Upper lobe of left lung (tissue), 4 donors: ENCODE measurements around the gene ST6GALNAC1.

Source experiments
- CTCF ChIP-seq, 6 experiments: fragments of 450-650 bp in 4 of 6; fragments of 200-600 bp in 2 of 6; sonication (generic) in 2 of 6; IDR thresholded peaks; one replicate each; pipeline ENCODE4 v1.5.1; 2016 to 2019; ENCODE audit warnings: antibody characterized with exemption in 6 of 6
- POLR2A ChIP-seq, 4 donors: fragments of 450-650 bp; IDR thresholded peaks; one replicate each; pipeline ENCODE4 v1.5.1; 2016 to 2017; ENCODE audit warnings: antibody characterized with exemption in 4 of 4, mild to moderate bottlenecking in 2 of 4
- POLR2AphosphoS5 ChIP-seq, 2 donors: sonication (generic); formaldehyde crosslinking; IDR thresholded peaks; one replicate each; pipeline ENCODE4 v1.5.1; 2017; ENCODE audit warnings: antibody characterized with exemption in 2 of 2

- no peak for TF ChIP-seq CTCF (IDR thresholded peaks at IDR 0.05)
- no peak for TF ChIP-seq POLR2AphosphoS5 (IDR thresholded peaks at IDR 0.05)
- no peak for TF ChIP-seq POLR2A (IDR thresholded peaks at IDR 0.05)
Measured at GRCh38 chr17:76646712-76647111, 3.2 kb upstream of the ST6GALNAC1 start.
